NCI-H1048 (cell line): ENCODE data around the gene UBE2E1.
"Not testable (repeated sequence)": the region's sequence is repeated elsewhere in the genome, so short reads cannot be mapped to it uniquely, and the experiment has no call there.

ENCODE experiments used
- DNase-seq: peaks from one replicate; lab custom pipeline; 2025; lab: John Stamatoyannopoulos, UW

The UBE2E1 gene

DNA sequence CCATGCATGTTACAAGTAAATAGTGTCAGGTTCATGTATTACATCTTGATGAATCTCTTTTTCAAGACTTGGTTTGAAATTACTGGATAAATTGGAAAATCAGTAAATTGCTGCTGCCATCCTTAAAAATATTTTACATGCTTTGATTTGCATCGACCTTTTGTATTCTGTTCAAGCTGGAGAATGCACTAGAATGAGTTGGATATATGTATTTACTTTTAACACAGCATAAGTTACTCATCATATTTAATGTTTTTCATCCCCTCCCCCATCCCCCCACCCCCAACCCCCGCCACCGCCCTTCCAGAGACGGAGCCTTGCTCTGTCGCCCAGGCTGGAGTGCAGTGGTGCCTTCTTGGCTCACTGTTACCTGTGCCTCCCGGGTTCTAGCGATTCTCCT lies 16.8 kb downstream of the UBE2E1 start:
- no peak for DNase-seq

DNA sequence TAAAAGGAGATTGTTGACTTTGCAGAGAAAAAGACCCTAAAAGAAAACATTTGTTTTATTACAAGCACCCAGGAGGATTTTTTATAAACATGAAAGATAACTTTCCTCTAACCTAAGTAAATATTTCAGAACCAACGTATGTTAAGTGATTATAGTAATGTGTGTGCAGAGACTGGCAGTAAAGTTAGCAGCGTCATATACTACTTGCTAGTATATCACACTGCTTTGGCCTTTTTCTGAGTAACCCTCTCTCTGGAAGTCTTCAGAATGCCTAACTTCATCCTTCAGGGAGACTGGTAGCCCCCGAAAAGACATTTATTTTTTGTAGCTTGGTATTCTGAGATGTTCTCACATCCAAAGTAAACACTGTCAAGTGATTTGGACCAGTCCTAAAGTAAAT lies 17.9 kb downstream of the UBE2E1 start:
- no peak for DNase-seq

DNA sequence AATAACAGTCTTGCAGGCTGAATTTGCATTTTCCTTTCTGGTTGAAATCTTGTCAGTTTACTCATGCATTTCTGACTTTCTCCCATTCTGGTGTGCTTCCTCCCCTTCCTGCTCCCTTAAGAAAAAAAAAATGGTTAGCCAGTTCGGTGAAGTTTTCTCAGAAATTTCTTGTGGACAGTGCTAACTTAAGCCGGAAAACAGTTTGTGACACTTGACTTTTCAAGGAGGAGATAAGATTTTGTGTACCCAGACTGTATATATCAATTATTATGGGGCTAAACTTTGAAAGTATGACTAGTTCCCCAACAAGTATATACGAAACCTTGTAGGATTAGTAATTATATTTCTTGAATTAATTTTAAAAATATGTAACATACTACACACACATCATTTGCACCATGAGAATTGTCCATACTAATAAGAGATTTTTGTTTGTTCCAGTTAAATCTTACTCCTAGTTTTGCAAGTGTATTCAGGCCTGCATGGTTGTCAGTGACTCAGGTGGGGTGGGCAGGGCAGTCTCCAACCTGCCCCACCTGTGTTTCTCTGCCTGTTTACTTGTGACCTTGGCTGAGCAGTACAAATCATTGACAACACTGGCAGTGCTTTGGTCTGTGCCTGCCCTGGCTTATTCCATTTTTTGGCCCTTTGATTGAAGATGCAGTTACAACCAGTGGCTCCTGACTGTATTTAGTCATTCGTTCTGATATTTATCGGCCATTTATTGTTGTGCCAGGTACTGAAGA lies 19.1 kb downstream of the UBE2E1 start:
- DNase-seq: no peak

DNA sequence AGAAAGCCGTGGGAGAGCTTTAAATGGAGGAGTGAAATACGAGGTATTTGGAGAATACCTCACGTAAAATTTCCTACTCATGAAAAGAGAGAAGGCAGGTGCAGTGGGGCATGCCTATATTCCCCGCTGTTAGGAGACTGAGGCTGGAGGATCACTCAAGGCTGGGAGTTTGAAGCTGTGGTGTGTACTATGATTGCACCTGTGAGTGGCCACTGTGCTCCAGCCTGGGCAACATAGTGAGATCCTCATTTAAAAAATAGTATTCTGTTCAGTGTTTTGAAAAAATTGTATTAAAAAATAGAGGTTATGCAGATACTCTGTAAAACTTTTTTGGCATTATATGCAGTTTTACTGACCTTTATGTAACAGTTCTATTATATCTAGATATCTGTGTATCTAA lies 20.0 kb downstream of the UBE2E1 start:
- no peak for DNase-seq

DNA sequence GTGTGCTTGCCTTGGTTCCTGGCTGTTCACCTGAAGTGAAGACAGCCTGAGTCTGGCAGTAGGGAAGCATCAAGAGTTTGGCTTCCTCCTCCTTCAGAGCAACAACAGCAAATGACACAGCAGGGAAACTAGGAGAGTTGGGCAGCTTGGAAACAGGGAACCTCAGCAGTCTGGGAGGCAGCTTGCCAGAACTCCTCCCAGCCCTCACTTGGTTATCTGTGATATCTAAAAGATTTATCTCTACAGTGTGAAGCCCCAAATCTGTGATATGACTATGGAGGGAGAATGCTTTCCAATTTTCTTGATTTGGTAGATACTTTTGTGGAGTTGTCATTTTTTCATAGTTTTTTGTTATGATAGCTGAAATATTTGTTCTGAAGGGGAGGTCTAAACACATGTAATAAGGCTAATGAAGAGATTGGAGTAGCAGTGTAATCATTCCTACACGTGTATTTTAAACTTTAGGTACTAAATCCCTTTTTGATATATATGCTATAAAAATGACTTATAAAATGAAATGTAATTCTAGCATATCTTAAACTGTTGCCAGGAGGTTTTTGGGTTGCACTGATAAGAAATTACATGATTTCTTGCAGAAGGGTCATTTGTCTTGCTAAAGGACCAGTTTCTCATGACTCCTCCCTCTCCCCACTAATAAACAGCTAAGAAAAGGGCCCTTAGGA lies 20.8 kb downstream of the UBE2E1 start:
- DNase-seq: no peak

DNA sequence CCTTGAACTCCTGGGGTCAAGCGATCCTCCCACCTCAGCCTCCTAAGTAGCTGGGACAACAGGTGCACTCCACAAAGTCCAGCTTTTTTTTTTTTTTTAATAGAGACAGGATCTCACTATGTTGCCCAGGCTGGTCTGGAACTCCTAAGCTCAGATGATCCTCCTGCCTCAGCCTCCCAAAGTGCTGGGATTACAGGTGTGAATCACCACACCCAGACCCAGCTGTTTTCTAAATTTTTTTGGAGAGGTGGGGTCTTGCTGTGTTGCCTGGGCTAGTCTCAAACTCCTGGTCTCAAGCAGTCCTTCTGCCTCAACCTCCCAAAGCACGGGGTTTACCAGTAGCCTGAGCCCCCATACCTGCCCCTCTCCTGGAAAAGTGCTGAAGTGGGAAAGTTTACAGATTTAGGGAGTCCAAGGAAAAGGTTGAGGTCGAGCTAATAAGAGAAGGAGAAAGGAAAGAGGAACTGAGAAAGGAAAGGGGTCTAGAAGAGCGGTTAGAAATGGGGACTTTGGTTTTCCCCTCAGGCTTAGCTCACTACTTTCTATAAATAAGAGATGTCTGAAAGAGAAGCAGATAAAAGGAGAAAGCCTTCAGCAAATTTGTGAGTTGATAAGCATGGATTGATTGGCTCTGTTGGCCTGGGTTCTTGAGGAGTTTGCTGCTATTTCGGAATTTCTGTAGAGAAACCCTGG lies 23.6 kb downstream of the UBE2E1 start:
- no peak for DNase-seq

DNA sequence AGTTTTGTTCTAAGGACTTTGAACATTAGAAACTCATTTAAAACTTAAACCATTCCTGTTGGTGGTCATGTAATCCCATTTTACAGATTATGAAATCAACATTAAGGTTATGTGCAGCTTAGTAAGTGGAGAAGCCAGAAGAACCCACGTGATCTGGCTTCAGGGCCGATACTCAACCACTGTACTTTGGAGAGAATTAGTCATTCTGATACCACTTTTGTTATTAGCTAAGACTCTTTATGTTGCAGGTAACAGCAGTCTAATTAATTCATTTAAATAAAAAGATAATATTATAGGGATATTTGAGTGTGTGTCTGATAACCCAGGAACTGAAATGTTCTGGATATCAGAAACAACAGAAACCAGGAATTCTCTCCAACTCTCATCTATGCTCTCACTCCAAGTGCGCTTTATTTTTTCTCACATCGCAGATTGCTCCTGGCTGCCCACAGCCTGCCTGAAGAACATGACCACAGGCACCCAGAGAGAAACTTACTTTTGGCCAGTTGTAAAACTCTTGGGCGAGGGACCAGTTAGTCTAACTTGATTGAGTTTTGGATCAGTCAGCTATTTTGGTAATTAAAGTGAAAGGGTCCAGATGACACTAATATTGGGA lies 25.2 kb downstream of the UBE2E1 start:
- no peak for DNase-seq

DNA sequence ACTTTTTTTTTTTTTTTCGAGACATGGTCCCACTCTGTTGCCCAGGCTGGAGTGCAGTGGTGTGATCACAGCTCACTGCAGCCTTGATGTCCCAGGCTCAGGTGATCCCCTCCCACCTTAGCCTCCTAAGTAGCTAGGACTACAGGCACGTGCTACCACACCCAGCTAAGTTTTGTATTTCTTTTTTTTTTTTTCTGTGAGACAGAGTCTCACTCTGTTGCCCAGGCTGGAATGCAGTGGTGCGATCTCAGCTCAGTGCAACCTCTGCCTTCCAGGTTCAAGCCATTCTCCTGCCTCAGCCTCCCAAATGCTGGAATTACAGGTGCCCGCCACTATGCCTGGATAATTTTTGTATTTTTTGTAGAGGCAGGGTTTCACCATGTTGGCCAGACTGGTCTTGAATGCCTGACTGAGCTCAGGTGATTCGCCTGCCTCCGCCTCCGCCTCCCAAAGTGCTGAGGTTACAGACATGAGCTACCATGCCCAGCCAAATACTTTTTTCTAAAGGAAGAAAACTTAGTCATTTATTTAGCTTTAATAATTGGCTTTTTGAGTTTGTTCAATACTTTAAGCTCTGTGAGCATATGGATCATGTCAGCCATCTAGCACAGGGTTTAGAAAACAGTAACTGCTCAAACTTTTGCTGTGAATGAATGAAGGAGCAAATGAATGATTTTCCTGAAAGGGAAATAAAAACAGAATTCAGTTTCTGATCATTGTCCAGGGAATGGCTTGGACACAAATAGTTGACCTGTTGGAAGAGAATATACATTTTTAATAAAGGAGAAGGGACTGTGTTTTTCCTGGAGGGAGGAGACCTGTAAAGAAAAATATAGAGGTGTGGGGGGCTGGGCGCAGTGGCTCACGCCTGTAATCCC lies 26.0 kb downstream of the UBE2E1 start:
- DNase-seq: no peak

DNA sequence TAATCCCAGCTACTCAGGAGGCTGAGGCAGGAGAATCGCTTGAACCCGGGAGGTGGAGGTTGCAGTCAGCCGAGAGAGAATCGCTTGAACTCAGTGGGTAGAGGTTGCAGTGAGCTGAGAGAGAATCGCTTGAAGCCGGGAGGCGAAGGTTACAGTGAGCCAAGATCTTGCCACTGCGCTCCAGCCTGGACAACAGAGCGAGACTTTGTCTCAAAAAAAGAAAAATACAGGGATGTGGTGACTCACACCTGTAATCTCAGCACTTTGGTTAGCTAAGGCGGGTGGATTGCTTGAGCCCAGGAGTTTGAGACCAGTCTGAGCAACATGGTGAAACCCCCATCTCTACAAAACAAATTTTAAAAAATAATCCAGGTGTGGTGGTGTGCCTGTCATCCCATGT lies 26.8 kb downstream of the UBE2E1 start:
- no peak for DNase-seq

DNA sequence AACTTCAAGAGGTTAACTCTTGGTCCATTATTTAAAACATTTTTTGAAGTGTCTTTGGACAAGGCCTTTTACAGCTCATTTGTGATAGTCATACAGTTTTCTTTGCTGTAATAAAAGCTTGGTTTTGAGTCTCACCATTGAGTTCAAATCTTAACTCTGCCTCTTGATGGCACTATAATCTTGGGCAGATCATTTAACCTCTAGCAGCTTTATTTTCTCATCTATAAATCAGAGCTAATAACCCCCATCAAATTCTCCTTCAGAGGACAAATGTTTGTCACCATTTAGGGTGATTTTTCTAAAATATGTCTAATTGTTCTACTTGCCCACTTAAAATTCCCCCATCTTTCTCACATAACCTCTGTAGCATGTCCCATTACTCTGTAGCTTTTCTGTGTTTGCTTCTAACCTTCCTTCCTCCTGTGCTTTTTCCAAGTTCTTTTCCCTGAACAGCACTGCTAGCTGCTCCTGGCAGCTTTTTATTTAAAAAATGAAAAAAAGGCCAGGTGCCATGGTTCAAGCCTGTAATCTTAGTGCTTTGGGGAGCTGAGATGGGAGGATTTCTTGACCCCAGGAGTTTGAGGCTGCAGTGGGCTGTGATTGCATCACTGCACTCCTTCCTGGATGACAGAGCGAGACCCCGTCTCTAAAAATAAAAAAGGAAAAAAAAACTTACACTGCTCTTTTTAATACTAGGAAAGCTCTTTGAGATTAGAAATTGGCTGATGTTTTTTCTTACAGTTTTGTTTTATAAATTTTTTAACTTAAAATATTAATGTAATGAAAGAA lies 28.5 kb downstream of the UBE2E1 start:
- DNase-seq: no peak

DNA sequence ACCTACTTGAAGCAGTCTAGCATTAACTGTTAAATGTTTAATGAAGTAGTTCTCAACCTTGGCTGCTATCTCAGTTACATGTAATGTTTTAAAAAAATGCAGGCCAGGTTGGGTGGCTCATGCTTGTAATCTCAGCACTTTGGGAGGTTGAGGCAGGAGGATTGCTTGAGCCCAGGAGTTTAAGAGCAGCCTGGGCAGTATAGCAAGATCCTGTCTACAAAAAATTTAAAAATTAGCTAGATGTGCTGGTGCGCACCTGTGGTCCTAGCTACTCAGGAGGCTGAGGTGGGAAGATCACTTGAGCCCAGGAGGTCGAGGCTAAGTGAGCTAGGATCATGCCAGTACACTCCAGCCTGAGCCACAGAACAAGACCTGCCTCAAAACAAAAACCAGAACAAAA lies 29.3 kb downstream of the UBE2E1 start:
- DNase-seq: no peak

DNA sequence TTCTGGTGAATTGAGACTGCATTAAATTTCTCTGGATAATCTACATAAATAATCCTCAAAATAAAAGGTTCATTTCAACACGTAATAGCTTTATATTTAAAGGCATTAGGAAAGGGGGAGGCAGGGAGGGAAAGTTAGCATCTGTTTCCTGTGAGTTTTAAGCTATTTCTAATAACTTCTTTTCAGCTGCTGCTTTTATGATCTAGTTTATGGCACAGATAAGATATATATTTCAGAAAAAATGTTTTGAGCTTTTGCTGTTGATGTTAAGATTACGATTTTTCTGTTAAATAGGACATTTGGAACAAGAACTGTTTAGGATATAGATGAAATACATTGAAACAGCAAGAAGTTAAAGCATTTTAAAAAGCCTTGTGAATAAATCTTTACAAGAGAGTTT lies 30.0 kb downstream of the UBE2E1 start:
- no peak for DNase-seq

DNA sequence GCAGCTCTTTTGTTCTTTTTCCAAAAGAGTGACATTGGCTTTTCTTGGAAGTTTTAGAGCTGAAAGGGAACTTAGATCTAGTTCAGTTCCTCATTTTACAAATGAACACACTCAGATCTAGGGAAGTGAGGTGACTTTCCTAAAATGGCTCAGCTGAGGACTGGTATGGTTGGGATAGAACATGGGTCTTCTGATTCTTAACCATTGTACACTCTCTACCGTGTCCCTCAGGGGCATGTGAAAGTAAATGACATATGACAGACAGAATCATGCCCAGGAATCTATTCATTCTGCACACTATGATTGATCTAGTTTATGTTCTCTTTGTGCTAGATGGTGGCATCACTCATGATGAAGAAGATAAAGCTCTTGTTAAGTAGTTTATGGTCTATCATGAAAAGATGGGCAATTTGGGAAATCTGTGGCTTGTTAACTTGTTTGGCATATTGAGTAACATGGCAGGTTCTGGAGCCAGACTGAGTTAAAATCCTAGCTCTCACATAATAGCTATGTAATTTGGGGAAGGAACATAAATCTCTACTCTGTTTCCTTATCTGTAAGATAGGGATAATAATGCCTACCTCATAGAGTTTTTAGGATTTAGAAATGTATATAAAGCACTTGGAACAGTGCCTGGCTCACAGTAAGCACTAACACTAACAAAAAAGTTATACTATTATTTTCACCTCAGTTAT lies 30.9 kb downstream of the UBE2E1 start:
- DNase-seq: no peak

DNA sequence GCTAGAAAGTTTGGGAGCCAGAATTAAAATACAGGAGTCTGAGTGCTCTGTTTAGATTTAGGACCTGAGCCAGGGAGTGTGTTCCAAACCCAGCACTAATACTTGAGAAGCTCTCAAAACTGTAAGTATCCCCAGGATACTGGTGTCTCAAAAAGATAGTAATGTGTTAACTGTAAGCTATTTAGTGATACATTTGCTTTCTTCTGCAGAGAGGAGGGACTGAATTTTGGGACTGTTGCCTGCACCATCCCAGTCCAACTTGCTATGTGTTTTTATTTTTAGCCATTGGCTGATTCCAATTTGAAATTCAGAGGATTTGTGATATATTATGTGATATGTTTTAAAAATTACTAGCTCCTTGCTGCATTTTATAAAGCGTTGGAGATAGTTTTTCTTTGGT lies 31.5 kb downstream of the UBE2E1 start:
- no peak for DNase-seq

DNA sequence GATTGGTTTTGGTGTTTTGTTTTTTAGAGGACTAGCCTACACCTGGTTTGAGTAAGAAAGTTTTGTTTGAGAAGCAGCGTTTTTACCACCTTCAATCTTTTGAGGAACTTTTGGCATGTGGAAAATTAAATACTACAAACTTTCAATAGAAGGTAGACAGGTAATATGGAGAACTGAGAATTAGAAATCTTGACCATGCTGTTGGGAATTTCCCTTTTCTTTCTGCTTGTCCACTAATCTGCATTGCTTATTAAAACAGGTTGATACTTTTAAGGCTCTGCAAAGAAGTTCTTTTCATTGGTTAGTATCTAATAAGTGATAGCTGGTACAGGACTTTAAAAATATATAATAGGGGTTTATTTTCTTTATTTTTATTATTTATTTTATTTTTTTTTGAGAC lies 31.9 kb downstream of the UBE2E1 start:
- no peak for DNase-seq

DNA sequence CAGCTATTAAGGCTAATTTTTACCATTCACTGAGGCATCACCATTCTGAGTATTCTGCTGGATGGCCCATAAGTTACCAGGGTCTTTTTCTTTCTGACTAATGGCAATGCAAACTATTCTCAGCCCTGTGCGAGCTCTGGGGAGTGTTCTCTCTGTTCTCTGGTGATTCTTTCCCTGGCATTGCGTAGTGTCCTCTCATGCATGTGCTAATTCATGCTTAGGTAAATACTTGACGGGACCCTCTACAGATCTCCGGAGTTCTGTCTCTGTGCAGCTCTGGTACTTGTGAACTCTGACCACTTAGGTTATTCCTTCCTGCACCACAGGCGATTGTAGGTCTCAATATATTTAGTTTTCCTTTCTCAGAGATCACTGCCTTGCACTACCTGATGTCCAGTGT lies 34.8 kb downstream of the UBE2E1 start:
- no peak for DNase-seq

DNA sequence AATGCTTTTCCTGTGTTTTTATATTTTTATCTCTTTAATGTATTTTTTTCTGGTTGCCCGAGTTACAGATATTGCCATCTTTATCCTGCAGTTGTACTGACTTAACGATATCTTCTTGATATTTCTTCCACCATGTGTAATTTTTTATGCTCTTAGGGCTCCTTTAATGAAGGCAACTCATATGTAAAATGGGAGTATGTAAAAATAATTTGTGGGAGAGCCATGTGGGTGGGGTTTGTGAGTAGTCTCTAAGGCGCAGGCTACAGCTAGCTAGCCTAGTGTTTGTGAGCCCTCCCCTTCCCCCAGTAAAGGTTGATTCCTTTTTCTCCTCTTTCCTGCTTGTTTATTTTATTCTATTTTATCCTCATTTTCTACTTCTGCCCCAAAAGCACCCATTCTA lies 38.1 kb downstream of the UBE2E1 start:
- no peak for DNase-seq

DNA sequence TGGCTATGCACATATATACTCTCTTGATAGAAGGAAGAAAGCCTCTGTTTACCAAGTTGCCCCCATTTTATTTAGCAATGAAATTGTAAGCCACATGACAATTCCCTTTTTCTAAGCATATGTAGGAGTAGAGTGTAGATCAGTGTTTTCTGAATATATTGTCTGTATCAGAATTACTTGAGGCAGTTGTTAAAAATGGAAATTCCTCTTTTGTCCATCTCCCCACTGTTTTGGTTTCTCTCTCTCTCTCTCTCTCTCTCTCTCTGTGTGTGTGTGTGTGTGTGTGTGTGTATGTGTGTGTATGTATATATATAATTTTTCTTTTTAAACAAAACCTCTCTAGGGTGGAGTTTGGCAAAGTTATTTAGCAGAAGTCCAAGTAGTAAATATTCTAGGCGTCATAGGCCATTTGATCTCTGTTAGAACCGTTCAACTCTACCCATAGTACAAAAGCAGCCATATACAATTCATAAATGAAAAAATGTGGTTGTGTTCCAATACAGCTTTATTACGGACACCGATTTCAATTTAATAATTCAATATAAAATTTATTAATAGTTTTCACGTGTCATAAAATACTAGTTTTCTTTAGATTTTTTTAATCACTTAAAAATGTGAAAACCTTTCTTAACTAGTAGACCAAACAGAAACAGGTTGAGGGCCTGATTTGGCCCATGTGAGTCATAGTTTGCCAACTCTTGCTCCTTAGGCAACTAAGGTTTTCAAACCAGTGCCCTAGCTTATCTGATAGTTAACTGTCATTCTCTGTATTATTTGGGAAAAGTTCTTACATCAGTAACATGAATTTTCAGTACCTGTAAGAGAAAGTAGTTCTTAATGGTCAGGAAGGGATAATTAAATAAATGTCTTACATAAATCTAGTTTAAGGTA lies 39.8 kb downstream of the UBE2E1 start:
- DNase-seq: no peak

DNA sequence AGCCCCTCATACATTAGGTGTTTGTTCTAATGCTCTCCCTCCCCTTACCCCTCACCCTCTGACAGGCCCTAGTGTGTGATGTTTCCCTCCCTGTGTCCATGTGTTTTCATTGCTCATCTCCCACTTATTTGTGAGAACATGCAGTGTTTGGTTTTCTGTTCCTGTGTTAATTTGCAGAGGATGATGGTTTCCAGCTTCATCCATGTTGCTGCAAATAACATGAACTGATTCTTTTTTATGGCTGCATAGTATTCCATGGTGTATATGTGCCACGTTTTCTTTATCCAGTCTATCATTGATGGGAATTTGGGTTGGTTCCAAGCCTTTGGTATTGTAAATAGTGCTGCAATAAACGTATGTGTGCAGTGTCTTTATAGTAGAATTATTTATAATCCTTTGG lies 43.7 kb downstream of the UBE2E1 start:
- not testable (repeated sequence) for DNase-seq
